NCI-H1417 (cell line): ENCODE measurements around the gene IL1R1.
"Not testable (repeated sequence)": the region's sequence is repeated elsewhere in the genome, so short reads cannot be mapped to it uniquely, and the experiment has no call there.

Source experiments
- DNase-seq, 3 experiments: peaks; one replicate each; lab custom pipeline; 2025; lab: John Stamatoyannopoulos, UW

IL1R1 gene

GRCh38 chr2:102111823-102112222, 30.7 kb upstream of the IL1R1 start:
- DNase-seq, result no peak

- DNase-seq, result no peak
Measured at GRCh38 chr2:102112271-102112670, 30.3 kb upstream of the IL1R1 start.

DNA sequence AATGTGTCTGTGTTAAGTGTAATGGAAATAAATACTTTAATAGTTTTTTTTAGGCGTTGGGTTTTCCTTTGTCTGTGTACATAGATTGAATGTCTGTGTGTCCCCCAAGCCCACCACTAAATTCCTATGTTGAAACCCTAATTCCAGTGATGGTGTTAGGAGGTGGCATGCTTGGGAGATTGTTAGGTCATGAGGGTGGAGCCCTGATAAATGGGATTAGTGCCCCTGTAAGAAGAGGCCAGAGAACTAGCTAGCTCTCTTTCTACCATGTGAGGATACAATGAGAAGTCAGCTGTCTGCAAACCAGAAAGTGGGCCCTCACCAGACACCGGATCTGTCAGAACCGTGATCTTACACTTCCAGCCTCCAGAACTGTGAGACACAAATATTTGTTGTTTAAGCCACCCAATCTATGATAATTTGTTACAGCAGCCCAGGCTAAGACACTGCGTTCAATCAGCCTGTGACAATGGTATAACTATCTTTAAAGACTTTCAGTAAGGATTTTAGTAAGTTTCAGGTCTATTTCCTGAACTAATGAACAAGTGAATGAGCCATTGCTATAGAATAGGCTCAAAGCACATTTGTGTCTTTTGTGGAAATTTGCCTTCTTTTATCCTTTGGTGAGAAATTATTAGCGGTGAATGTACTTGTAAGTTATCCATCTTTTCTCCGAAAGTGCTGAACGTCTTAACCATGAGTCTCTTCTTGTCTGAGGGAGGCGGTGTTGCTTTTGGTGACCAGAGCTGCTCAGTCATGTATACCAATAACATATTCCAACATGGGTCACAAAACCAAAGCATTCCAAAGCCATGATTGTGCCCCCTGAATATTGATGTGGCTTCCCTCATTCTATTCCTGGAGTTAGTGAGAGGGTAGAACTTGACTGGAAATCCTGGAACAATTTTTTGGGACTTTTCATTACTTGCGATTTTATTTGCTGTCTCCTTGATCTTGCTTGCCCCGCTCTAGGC, 29.6 kb upstream of the IL1R1 start:
- DNase-seq, result no peak

DNA sequence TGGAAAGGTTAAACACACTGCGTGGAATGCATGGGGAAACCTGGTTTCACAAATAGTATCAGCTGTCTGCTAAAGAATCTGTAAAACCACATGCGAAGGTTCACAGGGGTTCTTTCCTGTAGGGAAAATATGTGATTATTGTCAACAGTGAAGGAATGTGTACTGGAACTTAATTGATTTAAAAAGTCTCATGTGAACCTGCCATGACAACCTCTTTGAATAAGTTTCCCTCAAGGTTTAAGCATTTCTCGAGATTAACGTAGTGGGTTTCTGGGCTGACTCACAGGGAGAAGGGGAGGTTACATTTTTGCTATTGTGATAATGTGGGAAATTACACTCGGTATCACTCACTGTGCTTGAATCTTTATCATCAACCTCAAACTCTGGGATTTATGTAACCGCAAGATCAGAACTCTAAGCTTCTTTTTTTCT, 28.2 kb upstream of the IL1R1 start:
- DNase-seq, result no peak

DNA sequence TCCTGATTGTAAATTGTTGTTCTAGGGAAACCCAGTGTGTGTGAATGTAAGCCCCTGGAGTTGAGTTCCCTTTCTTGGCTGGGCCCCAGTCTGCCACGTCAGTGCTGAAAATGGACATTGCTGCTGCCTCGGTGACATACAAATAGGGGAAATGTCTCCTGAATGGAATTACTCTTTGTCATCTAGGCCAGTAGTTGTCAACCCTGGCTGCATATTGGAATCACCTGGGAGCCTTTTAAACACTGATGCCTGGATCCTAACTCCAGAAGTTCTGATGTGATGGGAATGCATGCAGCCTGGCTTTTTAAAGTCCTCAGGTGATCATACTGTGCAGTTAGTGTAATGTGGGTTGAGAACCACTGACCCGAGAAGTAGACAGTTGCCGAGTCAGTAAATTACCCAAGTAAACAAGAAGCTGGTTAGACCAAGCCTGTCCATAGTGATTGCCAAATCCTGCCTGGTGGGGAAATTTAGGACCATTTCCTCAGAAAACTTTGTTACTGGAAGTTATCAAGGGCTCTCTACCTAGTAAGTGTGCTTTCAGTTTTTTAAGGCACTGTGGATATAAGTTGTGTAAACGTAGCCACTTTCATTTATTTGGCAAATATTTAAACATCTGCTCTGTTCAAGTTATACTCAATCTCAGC, 27.6 kb upstream of the IL1R1 start:
- no peak for DNase-seq

DNA sequence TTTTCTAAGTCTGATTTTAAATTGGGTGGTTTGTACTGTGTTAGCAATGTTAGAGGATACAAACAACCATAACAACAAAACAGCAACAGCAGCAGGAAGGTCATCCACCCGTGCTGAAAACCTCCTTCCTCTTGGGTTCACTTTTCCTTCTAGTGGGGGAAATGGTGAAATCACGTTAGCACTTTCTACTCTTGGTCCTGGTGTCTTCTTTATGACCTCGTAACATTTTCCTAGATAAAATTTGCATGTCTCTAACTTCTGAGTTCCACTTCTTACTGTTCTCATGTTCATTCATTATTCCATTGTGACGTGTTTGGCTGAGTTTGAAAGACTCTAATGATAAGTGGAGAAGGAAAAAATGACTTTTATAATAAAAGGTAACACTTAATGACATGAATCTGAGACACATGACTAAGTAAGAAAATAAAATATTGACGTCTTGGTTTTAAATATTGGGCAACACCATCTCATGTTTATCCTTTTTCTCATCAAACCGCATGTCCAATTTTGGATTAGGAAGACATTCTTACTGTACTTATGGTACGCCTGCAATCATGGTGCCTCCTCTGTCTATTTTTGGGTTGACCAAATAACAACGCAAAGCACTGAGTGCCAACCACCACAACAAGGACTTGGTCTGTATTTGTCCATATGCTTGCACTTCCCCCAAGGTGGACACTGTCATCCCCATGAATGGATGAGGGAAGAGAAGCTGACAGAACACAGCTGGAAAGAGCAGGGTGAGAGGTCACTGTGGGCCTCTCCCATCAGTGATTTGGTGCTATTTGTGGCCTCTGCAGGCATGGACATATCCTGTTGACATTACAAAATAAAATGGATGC, 25.7 kb upstream of the IL1R1 start:
- no peak for DNase-seq

- DNase-seq, result no peak
Measured at GRCh38 chr2:102117472-102117858, 25.1 kb upstream of the IL1R1 start.

DNA sequence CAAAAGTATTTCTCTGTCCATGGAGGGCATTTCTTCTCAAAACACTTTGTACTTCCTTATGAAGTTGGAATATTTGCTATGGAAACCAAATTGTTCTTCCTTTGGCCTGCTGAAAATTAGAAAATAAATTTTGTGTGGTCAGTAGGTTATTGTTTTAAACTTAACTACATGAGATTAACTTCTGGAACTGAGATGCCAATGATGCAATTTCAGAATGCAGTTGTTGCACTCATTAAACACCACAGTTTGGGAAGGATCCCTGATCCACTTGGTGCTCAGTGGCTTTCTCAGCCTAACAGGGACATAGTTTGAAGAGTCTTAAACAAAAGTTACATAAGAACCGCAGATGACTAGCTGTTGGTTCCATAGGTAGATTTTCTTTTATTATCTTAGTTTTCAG, 23.3 kb upstream of the IL1R1 start:
- no peak for DNase-seq

GRCh38 chr2:102120261-102120660, 22.3 kb upstream of the IL1R1 start:
- no peak for DNase-seq

GRCh38 chr2:102120701-102121159, 21.8 kb upstream of the IL1R1 start:
- peak in 1 of 3 experiments; percentile 4 for DNase-seq

DNA sequence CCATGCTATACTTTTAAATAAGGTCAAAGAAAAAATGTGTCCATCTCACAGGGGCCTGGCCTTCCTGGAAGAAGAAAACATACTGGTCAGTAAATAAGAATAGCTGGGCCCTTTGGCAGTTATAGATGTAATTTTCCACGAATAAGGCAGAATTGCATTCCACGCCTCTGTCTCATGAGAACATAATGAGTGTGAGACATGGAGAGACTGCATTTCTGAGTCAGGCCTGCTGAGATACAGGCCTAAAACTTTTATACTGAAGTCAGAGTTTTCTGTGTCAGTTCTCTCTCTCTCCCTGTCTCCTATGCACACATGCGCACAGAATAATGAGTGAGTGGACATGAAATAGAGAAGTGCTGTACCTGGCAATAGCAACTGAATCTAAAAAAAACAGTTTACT, 20.4 kb upstream of the IL1R1 start:
- DNase-seq, result no peak

DNA sequence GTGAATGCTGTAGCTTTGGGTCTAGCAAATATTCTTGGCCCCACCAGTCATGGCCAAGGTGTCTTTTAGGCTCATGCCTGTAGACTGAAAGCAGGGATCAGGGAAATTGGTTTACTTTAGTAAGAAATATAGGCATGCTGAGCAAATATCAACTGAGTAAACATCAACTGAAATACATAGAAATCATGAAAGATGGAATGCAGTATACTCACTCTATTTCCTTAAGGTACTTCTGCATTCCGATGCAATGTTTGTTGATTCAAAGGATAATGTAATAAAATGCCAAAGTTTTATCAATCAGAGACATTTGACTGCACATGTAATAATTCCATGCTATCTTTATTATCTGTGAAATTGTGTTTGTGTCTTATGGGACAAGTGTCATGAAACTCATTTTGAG, 19.6 kb upstream of the IL1R1 start:
- no peak for DNase-seq

- DNase-seq, result not testable (repeated sequence)
Measured at GRCh38 chr2:102124421-102124820, 18.1 kb upstream of the IL1R1 start.

GRCh38 chr2:102126169-102126568, 16.4 kb upstream of the IL1R1 start:
- DNase-seq, result no peak

- no peak for DNase-seq
Measured at GRCh38 chr2:102126660-102127059, 15.9 kb upstream of the IL1R1 start.

- DNase-seq, result no peak
Measured at GRCh38 chr2:102129082-102129481, 13.5 kb upstream of the IL1R1 start.

- DNase-seq, result no peak
Measured at GRCh38 chr2:102129951-102130646, 12.4 kb upstream of the IL1R1 start.

DNA sequence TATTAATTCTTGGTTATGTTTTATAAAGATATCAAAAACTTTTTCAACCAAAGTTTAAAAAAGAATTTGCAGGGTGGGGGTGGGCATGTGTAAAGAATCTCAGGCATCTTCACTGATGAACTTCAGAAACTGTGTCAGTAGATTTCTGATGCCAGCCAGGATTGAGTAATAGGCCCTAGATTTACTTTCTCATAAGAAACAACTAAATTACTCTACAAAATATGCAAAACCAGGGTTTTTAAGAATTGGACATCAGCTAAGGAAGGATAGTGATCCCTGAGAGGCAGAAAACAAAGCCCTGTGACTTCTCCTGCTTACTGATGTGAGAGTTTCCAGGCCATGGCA, 11.9 kb upstream of the IL1R1 start:
- DNase-seq, result no peak

GRCh38 chr2:102131564-102131963, 11.0 kb upstream of the IL1R1 start:
- DNase-seq, result no peak

GRCh38 chr2:102137138-102137537, 5.4 kb upstream of the IL1R1 start:
- no peak for DNase-seq

DNA sequence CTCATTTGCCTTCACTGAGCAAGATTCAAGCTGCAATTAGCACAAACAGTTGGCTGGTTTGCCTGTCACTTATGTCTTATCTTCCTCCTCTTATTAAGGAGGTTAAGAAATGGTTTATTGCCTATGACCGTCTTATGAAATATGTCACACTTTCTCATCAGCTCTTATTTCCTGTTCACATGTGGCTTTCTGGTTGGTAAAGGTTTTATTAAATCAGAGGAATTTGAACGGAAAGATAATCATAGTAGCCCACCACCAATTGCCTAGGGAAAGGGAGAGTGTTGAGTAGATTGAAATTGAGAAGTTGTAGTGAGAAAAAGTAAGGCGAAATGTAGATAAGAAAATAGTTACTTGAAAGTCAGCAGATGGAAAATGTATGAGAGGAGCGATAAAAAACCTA, 4.2 kb upstream of the IL1R1 start:
- DNase-seq, result no peak

- DNase-seq, result no peak
Measured at GRCh38 chr2:102139851-102140250, 2.7 kb upstream of the IL1R1 start.
